Fibroblast of mammary gland (primary cell): Measurements from ENCODE around the gene RAB43.

Experiments
- DNase-seq: peaks from one replicate; pipeline ENCODE4 v3.0.0-alpha.2; 2010; ENCODE audit warnings: low read depth
- H3K4me3 ChIP-seq: 2 replicates; pipeline ENCODE4 v1.5.1; 2011; ENCODE audit warnings: low read depth, mild to moderate bottlenecking, low read length, moderate library complexity; ENCODE audit not compliant: control insufficient read depth
- CTCF ChIP-seq: conservative IDR thresholded peaks from 2 replicates; pipeline ENCODE4 v1.5.1; 2011; ENCODE audit warnings: low read depth, low read length, inconsistent platforms; ENCODE audit not compliant: control insufficient read depth, insufficient read depth

RAB43 gene

GRCh38 chr3:129050556-129051295, 70.9 kb downstream of the RAB43 start:
- TF ChIP-seq CTCF: no peak
- no peak for DNase-seq

GRCh38 chr3:129047553-129047839, 74.1 kb downstream of the RAB43 start:
- no peak overlapping the region for H3K4me3 ChIP-seq
- TF ChIP-seq CTCF: no peak
- DNase-seq: no peak

More at GRCh38 chr3:129050556-129051295, 70.9 kb downstream of the RAB43 start:
- H3K4me3 ChIP-seq: no peak overlapping the region

GRCh38 chr3:129046732-129047552, 74.7 kb downstream of the RAB43 start:
- TF ChIP-seq CTCF: no peak
- DNase-seq: no peak
- no peak overlapping the region for H3K4me3 ChIP-seq

GRCh38 chr3:129046037-129046731, 75.4 kb downstream of the RAB43 start:
- no peak for TF ChIP-seq CTCF
- DNase-seq: no peak
- H3K4me3 ChIP-seq: no peak overlapping the region

GRCh38 chr3:129045675-129046036, 75.9 kb downstream of the RAB43 start:
- TF ChIP-seq CTCF: no peak
- H3K4me3 ChIP-seq: no peak overlapping the region
- DNase-seq: no peak

GRCh38 chr3:129040579-129041300, 80.9 kb downstream of the RAB43 start:
- H3K4me3 ChIP-seq: no peak overlapping the region
- TF ChIP-seq CTCF: no peak
- DNase-seq: no peak
